ENCODE data around the gene UIMC1. TPM values are rescaled to one million over a fixed set of nuclear protein-coding genes. Genes with fewer than 3 reads are reported as not detected.

UIMC1 gene
- total and polyA plus RNA-seq, 3 donors from 2014 or later, result 78.3 to 141 (median 89.9) TPM

- Histone ChIP-seq H3K4me3 (no peak overlapping the region), H3K27me3 (no peaks in the 10 kb centered on the region), H3K36me3 (ENCODE audit: low read depth, missing control alignments) (no peaks in the 10 kb centered on the region), H3K9me3 (no peaks in the 10 kb centered on the region), H3K27ac (no peak overlapping the region), H3K4me1 (no peaks in the 10 kb centered on the region)
- TF ChIP-seq POLR2A (IDR thresholded peaks at IDR 0.05) (no peak), CTCF (IDR thresholded peaks at IDR 0.05) (no peak)
- WGBS, 2 donors, result 67 to 70% methylated on average over 3 of the region's 3 CpGs
- DNase-seq, result peak; percentile 2
- intact Hi-C loops (cut with DNase I; ENCODE audit: low total_unique reads), result no loop called here
Observed at GRCh38 chr5:176897263-176897662, 109.3 kb downstream of the UIMC1 start.

- intact Hi-C loops (cut with DNase I; ENCODE audit: low total_unique reads), result no loop called here
Observed at GRCh38 chr5:176895831-176896230, 110.7 kb downstream of the UIMC1 start.

GRCh38 chr5:176894298-176894697, 112.3 kb downstream of the UIMC1 start:
- no peak overlapping the region for H3K27ac ChIP-seq
- H3K27me3 ChIP-seq, result no peaks in the 10 kb centered on the region
- no peaks in the 10 kb centered on the region for H3K36me3 ChIP-seq (ENCODE audit: low read depth, missing control alignments)
- no peaks in the 10 kb centered on the region for H3K4me1 ChIP-seq
- intact Hi-C loops (cut with DNase I; ENCODE audit: low total_unique reads), result no loop called here
- no peaks in the 10 kb centered on the region for H3K9me3 ChIP-seq
- TF ChIP-seq POLR2A (IDR thresholded peaks at IDR 0.05) (no peak), CTCF (IDR thresholded peaks at IDR 0.05) (no peak)
- DNase-seq, result peak; percentile 1
- H3K4me3 ChIP-seq, result no peak overlapping the region
- WGBS, 2 donors, result 87 to 97% methylated on average over 4 to 6 of the region's 6 CpGs

More at GRCh38 chr5:176895831-176896230, 110.7 kb downstream of the UIMC1 start:
- Histone ChIP-seq H3K27ac (no peak overlapping the region), H3K4me1 (no peaks in the 10 kb centered on the region), H3K36me3 (ENCODE audit: low read depth, missing control alignments) (no peaks in the 10 kb centered on the region), H3K9me3 (no peaks in the 10 kb centered on the region), H3K4me3 (no peak overlapping the region), H3K27me3 (no peaks in the 10 kb centered on the region)
- WGBS, 2 donors, result 83 to 96% methylated on average over 4 of the region's 4 CpGs
- DNase-seq, result peak; percentile 2
- no peak for TF ChIP-seq POLR2A (IDR thresholded peaks at IDR 0.05)

- Histone ChIP-seq H3K4me3 (no peak overlapping the region), H3K27me3 (no peaks in the 10 kb centered on the region), H3K27ac (no peak overlapping the region), H3K9me3 (no peaks in the 10 kb centered on the region), H3K4me1 (no peaks in the 10 kb centered on the region), H3K36me3 (ENCODE audit: low read depth, missing control alignments) (no peaks in the 10 kb centered on the region)
- TF ChIP-seq CTCF (IDR thresholded peaks at IDR 0.05), result no peak
- DNase-seq, result no peak
- intact Hi-C loops (cut with DNase I; ENCODE audit: low total_unique reads), result no loop called here
- WGBS, 2 donors, result 58 to 77% methylated on average over 3 of the region's 3 CpGs
Observed at GRCh38 chr5:176892663-176893062, 113.9 kb downstream of the UIMC1 start.

GRCh38 chr5:176891331-176891958, 115.1 kb downstream of the UIMC1 start:
- H3K9me3 ChIP-seq, result no peaks in the 10 kb centered on the region
- intact Hi-C loops (cut with DNase I; ENCODE audit: low total_unique reads), result no loop called here
- H3K36me3 ChIP-seq (ENCODE audit: low read depth, missing control alignments), result no peaks in the 10 kb centered on the region
- TF ChIP-seq POLR2A (IDR thresholded peaks at IDR 0.05) (no peak), CTCF (IDR thresholded peaks at IDR 0.05) (no peak)
- 78 to 90% methylated on average over 4 to 9 of the region's 9 CpGs for WGBS, 2 donors
- H3K4me1 ChIP-seq, result no peaks in the 10 kb centered on the region
- H3K27ac ChIP-seq, result no peak overlapping the region
- no peak for DNase-seq
- H3K27me3 ChIP-seq, result no peaks in the 10 kb centered on the region
- H3K4me3 ChIP-seq, result no peak overlapping the region

All from testis (tissue), 3 donors.